Left kidney (tissue), 8 donors: ENCODE results near the gene GOLGA8M. TPM values are rescaled to one million over a fixed set of nuclear protein-coding genes. Genes with fewer than 3 reads are reported as not detected.
"Not testable (repeated sequence)": the region's sequence is repeated elsewhere in the genome, so short reads cannot be mapped to it uniquely, and the experiment has no call there.

Source experiments
- DNase-seq: peaks from one replicate; pipeline ENCODE4 v3.0.0-alpha.2; 2013
- long read RNA-seq, 8 donors: transcript quantifications; one replicate each; lab custom pipeline, GENCODE V29; 2026
- polyA plus RNA-seq: library from polyadenylated mRNA; unstranded; fragments of 120-200 nt; gene quantifications from one replicate; pipeline ENCODE4 v1.2.1, GENCODE V29; 2013; ENCODE audit not compliant: insufficient read length

GOLGA8M gene
- 4.5 TPM for polyA plus RNA-seq
- long read RNA-seq, donor 1: 0 reads
- long read RNA-seq, donor 2: 0 reads
- long read RNA-seq, donor 3: 0 reads
- long read RNA-seq, donor 4: 0 reads
- long read RNA-seq, donor 5: 0 reads
- long read RNA-seq, donor 6: 0 reads
- long read RNA-seq, donor 7: 0 reads
- long read RNA-seq, donor 8: 0 reads

DNA sequence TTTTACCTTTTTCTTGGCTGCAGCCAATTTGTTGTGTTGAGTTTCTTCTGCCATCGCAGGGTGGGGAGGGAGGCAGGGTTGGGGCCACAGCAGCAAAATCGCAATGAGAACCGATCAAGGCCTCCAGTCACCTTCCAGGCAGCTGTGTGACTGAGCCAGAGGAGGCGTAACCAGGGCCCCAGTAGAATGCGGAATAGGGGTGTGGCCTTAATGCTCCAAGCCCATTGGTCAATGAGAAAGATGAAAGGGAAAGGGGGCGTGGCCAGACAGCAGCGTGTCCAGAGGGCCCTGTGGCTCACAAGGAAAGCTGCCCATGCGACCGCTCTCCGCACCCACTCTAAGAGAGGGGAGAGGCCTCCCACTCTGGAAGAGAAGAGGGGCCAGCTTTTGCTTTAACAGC is at the start of gene GOLGA8M:
GOLGA8M (minus strand) TSS at position 152 of the 400 bp plus-strand sequence; CDS start at position 54, 98 bp downstream.
- not testable (repeated sequence) for DNase-seq

DNA sequence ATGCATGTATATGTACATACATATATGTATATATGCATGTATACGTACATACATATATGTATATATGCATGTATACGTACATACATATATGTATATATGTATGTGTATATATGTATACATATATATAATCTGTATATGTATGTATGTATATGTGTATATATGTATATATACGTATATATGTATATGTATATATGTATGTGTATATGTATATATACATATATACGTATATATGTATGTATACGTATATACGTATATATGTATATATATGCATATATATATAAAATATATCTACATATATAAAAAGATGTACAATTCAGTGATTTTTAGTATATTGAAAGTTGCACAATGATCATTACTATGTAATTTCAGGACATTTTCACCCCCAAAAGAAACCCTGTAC is 30.7 kb upstream of the GOLGA8M start:
- DNase-seq: not testable (repeated sequence)

DNA sequence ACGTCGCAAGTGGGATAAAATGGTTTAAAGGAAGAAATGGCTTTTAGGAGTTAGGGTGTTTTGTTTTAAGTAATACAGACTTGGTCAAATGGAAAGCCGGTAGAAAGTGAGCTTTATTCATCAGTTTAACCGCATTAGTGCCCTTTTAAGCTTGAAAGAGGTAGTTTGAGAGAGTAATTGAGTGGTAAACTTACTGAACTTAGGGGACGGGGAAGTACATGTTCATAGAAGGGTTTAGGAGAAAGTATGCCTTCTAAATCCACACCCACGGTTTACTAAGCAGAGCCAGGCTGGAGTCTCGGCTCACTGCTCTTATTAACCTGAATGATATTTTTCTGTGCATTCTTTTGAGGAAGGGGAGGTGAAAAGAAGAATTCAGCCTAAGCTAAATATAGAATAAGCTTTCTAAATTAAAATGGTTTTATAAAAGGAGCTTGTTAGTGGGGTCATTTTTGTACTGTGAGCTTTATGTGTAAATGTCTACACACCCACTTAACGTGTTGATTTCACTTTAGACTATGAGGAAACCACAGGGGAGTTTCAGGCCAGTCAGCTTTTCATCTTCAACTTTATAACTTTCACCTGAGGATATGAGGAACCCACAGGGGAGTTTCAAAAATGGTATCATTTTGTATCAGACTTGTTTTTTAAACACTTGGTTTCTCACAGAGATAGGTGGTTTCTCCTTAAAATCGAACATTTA is 26.5 kb upstream of the GOLGA8M start:
- DNase-seq: not testable (repeated sequence)

GRCh38 chr15:28738200-28738561 is 26.0 kb upstream of the GOLGA8M start:
- not testable (repeated sequence) for DNase-seq

DNA sequence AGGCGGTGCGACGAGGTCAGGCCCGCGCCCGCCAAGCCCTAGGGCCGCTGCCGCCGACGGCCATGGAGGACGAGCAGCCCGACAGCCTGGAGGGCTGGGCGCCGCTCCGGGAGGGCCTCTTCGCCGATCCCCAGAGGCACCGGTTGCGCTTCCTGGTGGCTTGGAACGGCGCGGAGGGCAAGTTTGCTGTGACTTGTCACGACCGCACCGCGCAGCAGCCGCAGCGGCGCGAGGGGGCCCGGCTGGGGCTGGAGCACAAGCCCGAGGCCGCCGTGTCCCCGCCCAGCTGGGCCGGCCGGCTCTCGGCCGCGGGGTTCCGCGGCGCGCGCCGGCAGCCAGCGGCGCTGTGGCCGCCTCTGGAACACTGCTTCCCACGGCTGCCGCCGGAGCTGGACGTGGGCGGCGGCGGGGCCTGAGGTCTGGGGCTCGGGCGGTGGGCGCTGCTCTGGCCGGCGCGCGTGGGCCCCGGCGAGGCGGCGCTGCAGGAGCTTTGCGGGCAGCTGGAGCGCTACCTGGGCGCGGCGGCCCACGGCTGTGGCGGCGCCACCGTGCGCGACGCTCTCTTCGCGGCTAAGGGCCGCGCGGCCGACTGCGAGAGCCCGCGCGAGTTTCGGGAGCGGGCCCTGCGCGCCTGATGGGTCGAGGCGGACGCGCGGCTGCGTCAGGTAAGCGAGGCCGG is 25.4 kb upstream of the GOLGA8M start:
- DNase-seq: not testable (repeated sequence)

DNA sequence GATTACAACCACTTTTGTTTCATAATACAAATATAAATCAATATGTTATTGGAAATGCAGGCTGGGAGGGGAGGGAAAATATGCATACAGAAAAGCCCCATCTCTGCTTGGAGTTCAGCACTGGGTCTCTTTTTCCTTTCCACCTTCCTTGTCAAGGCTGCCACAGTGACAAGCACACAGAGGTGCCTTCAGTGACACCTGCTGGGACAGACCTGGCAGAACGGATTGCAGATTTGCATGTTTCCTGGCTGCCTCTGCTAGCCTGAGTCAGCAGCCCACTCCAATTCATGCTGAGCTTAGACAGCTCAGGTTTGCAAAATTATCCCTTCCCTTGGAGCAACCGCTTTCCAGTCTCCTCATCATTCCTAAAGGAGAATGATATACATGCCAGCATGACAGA is 15.8 kb upstream of the GOLGA8M start:
- DNase-seq: not testable (repeated sequence)

GRCh38 chr15:28727026-28727425 is 14.8 kb upstream of the GOLGA8M start:
- DNase-seq: not testable (repeated sequence)

- no peak for DNase-seq
Measured at GRCh38 chr15:28726102-28726501, 13.9 kb upstream of the GOLGA8M start.

DNA sequence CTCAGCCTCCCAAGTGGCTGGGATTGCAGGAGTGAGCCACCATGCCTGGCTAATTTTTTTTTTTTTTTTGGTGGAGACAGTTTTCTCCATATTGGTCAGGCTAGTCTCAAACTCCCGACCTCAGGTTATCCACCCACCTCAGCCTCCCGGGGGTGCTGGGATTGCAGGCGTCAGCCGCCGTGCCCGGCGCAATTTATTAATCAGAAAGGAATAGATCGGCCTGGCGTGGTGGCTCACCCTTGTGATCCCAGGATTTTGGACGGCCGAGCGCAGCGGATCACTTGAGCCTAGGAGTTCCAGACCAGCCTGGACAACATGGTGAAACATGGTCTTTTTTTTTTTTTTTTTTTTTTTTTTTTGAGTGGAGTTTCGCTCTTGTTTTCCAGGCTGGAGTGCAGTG is 13.3 kb upstream of the GOLGA8M start:
- no peak for DNase-seq

- DNase-seq: not testable (repeated sequence)
Measured at GRCh38 chr15:28723986-28724385, 11.8 kb upstream of the GOLGA8M start.

DNA sequence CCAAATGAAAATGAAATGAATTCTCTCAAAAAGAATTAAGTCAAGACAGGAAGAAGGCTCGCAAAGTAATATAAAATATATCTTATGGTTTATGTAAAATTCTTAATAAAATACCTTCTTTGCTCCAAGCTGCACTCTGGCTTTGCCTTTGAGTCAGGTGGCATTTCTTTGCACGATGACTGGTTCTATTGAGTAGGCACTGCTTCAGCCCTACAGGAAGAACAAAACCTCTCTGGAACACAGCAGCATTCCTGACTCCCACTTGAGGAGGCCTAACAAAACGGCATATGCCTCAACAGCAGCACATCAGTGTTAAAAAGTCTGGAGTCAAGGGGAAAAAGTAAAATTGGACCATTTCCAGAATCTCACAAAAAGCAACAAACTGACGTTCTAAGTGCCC is 7.4 kb upstream of the GOLGA8M start:
- DNase-seq: not testable (repeated sequence)

DNA sequence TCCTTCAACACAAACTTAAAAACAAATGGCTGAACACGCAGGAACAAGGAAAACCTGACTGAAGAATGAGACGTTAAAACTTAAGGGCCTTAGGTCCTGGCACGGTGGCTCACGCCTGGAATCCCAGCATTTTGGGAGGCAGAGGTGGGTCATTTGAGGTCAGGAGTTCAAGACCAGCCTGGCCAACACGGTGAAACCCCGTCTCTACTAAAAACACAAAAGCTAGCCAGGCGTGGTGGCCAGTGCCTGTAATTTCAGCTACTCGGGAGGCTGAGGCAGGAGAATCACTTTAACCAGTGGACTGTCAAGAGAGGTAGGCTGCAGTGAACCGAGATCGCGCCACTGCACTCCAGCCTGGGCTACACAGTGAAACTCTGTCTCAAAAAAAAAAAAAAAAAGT is 6.4 kb upstream of the GOLGA8M start:
- not testable (repeated sequence) for DNase-seq

DNA sequence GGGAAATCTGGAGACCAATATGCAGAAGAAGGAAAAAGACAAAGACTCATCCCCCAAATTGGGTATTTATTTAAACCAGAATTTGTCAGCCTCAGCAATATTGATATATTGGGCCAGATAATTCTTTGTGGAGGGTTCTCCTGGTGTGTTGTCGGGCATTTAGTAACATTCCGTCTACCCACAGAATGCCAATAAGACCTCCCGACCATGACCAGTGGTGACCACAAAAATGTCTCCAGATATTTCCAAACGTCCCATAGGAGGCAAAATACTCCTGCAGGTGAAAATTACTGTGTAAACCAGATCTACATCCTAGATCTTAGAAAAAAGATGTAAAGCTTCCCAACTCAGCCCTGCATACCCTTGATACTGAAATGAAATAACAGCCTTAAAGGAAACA is 2.0 kb upstream of the GOLGA8M start:
- DNase-seq: not testable (repeated sequence)

DNA sequence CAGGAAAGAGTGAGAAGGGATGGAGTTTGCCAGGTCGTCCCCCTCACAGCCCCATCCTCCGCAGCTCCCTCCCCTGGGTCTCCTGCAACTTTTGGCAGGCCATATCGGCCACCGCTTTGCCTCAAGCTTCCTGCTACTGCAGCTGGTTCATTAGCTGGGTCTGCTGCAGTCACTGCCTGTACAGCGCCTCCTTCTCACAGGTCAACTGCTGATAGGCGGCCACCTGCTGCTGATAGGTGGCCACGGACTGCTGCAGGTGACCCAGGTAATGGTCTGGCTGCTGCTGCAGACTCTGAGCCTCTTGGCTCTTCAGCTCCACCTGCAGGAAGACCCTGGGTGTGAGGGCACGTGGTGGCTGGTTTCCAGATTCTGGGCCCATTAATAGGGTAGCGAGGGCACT is 8.3 kb downstream of the GOLGA8M start:
- DNase-seq: not testable (repeated sequence)

GRCh38 chr15:28702427-28702826 is 9.8 kb downstream of the GOLGA8M start:
- not testable (repeated sequence) for DNase-seq

GRCh38 chr15:28694006-28694751 is 18.0 kb downstream of the GOLGA8M start:
- DNase-seq: not testable (repeated sequence)

DNA sequence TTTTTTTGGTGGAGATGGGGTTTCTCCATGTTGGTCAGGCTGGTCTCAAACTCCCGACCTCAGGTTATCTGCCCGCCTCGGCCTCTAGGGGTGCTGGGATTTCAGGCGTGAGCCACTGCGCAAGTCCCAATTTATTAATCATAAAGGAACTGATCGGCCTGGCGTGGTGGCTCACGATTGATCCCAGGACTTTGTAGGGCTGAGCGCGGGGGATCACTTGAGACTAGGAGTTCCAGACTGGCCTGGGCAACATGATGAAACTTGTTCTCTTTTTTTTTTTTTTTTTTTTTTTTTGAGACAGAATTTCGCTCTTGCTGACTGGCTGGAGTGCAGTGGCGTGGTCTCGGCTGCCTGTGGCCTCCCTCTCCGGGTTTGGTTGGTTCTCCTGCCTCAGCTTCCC is 19.2 kb downstream of the GOLGA8M start:
- DNase-seq: not testable (repeated sequence)

DNA sequence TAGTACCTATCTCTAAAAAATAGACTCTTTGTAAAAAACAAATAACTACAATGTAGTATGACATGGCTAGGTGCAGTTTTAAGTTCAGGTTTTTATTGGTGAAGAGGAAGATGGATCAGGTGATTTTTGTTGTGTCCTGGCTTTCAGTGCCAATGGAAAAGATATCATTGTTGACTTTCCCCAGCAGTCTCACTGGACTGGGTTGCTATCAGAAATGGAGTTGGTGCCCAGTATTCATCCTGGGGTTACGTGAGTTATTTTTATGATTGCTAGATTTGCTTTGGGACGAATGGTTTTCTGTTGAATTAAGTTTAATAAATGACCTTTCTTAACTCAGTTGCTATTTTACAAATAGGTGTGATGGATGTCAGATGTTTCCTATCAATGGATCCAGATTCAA is 38.7 kb downstream of the GOLGA8M start:
- DNase-seq: not testable (repeated sequence)

GRCh38 chr15:28672122-28672521 is 40.1 kb downstream of the GOLGA8M start:
- not testable (repeated sequence) for DNase-seq

GRCh38 chr15:28666402-28666801 is 45.8 kb downstream of the GOLGA8M start:
- not testable (repeated sequence) for DNase-seq

GRCh38 chr15:28664575-28664974 is 47.6 kb downstream of the GOLGA8M start:
- DNase-seq: not testable (repeated sequence)

GRCh38 chr15:28663717-28664116 is 48.5 kb downstream of the GOLGA8M start:
- not testable (repeated sequence) for DNase-seq
